HG02884 (cell line): ENCODE data around the gene GUF1.
"Not testable (repeated sequence)": the region's sequence is repeated elsewhere in the genome, so short reads cannot be mapped to it uniquely, and the experiment has no call there.

Experiments
- ATAC-seq: cut with Tn5 transposase; IDR thresholded peaks from one replicate; pipeline ENCODE4 v1.9.1; 2021; ENCODE audit warnings: mild to moderate bottlenecking, moderate library complexity; ENCODE audit not compliant: unreplicated experiment

Gene GUF1

DNA sequence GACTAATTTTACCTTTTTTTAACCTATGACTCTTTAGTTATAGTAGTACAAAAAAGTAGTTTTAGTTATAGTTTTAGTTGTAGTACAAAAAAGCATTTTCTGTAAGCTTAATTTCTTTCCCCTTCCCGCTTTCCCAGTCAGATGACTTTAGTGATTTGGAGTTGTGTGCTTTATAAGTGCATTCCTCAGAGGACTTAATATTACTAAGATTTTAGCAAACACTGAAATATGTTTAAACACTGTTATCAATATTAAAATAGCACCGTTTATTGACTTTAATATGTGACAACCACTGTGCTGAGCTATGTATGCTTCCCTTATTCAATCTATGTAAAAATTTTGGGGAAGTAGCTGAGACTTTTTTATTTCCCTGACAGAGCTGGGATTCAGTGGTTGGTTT lies 22.8 kb downstream of the GUF1 start:
- ATAC-seq, result no peak

DNA sequence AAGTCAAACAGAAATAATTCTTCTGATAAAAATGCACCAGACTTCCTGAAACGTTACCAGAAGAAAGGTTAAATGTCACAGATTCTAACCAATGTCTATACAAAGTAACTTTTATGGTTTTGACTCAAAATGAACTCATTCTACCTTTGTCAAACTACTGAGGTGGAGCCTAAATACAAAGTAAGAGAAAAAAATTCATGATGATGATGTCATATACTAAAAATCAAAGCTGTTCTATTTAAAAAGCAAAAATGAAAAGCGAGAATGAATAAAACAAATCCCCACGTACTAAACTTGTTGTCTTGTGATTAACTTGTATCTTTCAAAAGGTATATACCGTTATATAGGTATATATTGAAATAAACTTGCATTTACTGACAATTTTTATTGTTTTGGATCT lies 26.5 kb downstream of the GUF1 start:
- no peak for ATAC-seq

DNA sequence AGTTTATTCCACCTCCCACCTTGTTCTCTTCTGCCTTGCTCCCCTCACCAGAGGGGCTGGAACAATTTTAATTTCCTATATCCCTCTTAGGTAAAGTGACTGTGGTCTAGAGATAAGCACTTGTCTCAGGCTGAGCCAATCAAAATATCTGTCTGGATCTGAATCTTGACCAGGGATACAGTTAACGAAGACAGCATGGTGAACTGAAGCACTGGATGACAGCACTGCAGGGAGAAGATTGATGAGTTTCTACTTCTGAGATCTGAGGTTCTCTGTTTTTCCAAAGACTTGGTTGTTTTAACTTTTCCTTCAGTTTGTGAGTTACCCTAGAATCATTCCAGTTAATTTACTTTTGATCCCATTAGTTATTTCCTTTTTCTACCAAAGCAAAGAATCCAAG lies 34.9 kb downstream of the GUF1 start:
- no peak for ATAC-seq

DNA sequence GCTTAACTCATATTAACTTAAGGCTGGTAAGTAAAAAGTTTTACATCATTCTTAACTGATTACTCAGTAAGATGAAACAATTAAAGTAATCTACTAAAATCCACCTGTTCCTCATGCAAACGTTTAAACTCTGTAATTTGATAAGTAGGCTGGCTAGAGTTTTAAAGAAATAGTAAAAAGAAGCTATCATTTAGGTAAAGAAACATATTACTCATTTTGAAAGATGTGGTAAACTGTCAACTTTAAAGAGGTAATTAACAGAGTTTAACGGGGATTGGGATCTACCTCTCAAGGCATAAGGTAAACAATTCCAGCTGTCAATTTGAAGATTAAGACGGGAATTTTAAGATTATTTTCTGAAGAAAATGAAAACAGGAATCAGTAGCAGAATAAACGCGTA lies 38.4 kb downstream of the GUF1 start:
- ATAC-seq, result no peak

DNA sequence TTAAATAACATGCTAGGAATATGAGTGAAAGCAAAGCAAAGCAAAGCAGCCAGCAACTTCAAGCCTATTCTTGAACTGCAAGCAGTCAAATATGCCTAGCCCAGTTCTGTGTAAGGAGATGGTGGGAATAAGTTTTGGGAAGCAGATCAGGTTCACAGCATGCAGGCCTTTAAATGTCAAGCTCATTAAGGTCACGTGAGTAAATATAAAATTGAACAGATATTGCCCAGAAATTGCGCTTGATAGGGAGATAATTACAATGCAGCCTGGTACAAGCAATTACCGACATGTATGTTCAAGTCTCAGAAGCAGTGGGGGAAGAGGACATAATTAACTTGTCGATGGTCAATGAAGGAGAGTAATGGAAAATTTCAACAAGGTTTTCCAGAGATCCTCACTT lies 42.2 kb downstream of the GUF1 start:
- no peak for ATAC-seq

DNA sequence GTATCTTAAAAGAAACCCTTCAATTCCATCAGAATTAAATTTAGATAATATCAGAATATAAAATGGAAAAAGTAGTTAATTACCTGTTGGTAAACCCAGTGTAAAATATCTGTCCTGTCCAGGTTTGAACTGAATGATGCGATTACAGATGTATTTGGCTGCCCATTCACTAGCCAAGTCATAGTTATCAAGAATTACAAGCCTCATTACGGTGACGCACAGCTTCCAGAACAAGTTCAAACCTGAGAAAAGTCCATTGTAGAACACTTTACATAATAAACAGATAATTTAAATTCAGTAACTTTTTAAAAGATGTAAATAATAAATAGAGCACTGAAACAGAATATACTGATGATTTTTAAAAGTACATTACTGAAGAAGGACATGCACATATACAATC lies 43.8 kb downstream of the GUF1 start:
- ATAC-seq, result no peak

DNA sequence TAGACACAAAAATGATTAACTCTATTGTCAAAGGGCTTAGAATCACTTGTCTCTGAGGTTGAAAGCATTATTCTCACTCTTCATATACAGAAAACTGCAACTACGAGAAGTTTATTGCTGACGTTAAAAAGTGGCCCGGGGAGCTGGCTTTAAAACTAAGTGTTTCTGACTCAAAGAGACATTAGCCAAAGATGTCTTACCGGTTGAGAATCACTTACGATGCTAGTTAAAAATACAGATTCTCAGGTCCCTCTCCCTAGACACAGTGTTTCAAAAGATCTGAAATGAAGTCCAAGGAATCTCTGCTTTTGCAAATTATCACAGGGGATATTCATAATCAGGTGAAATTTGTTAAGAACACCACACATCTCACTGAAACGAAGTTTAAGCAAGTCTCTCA lies 46.9 kb downstream of the GUF1 start:
- no peak for ATAC-seq

DNA sequence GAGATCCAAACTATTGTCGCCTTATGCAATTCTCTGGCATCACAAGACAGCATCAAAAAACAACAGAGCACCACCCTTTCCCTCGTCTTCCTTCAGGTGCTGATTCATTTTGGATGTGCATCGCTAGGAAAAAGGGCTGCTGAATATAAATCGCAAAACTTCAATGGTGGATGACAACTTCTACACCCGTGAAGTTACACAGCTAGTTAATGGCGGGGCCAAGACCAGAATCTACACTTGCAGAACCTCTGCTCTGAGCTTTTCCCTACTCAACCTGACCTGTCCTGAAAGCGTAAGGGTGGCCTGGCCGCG lies 47.5 kb downstream of the GUF1 start:
- no peak for ATAC-seq

DNA sequence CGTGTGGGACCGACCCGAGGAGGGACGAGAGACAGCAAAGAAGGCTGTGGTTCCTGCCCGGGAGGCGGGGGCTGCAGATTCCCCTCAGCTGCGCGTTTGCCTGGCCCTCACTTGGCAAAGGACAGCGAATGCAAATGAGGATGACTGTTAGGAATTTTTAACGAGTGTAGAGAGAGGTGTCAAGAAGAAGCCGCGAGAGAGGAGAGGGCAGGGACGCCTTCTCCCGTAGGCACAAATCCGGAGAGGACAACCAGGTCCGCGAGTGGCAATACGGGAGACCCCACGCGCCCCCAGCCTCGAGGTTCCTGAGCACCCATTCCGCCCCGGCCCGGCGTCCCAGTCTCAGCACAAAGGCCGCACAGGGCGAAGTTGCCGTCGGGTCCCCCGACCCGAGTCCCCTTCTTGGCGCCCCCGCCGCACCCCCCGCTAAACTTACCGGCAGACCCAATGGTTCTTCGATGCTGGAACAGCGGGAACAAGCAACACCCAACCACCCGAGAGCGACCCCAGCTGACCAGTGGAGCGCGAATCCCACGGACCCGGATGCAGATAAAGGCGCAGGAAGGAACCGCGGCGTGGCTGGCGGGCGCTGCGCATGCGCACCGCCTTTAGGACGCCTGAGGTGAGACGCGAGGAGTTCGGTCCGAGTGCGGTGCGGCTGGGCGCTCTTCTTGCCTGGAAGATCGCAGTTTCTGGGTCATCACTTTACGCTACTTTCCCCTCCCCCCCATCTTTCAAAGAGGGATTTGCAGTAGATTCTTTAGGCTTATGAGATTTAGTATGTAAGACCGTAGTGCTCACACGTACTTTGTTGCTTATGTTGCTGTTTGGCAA lies 48.0 kb downstream of the GUF1 start, which contains the start of gene GNPDA2:
Gene GNPDA2 (minus strand): TSS at position 519 of the 834 bp plus-strand sequence. CDS start 4,349 bp downstream, outside the sequence.
- peak; percentile 94 for ATAC-seq

DNA sequence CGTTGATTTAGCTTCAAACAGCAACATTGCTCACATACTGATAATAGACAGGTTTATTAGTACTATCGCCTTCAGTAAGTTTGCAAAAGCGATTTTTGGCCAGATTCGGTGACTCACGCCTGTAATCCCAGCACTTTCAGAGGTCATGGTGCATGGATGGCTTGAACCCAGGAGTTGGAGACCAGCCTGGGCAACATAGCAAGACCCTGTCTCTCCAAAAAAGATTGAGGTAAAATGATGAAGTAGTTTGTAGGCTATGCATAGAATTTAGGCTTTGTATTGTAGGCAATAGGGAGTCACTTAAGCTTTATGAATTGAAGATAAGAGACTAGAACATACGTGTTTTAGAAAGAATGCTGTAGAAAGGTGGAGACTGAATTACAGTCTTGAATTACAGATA lies 49.3 kb downstream of the GUF1 start:
- ATAC-seq, result no peak

DNA sequence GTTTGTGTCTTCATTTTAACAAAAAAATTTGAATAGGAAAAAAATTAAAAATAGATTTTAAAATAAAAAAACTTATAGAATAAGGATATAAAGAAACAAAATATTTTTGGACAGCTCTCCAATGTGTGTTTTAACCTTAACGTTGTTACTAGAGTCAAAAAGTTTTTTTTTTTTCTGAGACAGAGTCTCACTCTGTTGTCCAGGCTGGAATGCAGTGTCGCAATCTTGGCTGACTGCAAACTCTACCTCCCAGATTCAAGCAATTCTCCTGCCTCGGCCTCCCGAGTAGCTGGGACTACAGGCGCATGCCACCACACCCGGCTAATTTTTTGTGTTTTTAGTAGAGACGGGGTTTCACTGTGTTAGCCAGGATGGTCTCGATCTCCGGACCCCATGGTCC lies 50.5 kb downstream of the GUF1 start:
- not testable (repeated sequence) for ATAC-seq

DNA sequence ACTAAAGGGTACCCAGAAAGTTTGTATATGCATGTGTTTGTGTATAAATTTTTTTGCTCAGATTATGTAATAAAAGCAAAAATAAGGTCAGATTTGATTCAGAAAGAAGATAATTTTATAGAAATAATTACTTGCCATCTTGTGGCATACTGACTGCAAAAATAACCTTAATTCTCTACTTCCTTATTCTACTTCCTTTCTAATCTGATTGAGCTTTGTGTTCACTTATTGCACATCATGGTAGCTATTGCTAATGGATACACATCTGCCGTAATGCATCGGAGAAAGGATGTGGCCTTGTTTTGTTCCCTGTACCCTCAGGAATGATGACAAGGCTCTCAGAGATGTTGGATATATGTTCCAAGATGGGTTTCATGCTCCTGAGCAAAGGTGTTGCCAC lies 58.7 kb downstream of the GUF1 start:
- no peak for ATAC-seq

DNA sequence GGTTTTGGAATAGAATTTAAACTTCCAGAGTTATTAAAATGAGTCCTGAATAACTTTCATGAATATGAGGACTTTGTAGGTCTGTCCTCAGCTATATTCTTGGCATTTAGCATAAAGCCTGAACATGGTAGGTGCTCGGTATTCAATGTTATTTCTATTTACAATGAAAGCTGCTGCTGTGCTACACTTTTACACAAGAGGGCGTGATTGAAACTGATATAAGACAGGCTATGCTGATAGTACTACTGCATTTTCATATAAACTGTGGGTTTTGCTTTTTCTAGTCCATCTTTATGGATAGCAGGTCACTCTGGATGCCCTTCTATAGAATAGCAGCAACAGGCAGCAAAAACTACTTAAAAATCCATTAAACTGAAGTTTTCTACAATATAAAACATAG lies 60.4 kb downstream of the GUF1 start:
- peak; percentile 88 for ATAC-seq

DNA sequence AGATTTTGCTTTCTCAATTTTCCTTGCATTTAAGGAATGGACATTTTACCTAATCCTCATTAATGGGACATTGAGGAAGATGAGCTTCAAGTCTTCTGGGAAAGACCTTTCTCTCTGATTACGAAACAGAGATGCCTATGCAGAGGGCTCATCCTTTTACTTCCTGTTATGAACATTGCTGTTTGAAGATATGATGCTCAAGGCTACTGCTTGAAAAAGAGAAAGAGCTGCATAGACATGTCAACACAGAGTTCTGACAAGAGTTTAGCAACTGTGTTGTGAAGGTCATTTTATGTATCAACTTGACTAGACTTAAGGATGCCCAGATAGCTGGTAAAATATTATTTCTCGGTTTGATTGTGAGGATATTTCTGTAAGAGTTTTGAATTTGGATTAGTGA lies 62.0 kb downstream of the GUF1 start:
- no peak for ATAC-seq
